PFSK-1 (cell line): ENCODE measurements around the gene TCOF1.

Experiments used
- FOXP2 ChIP-seq: optimal IDR thresholded peaks from 2 replicates; pipeline ENCODE3; 2011; ENCODE audit warnings: borderline replicate concordance, control low read depth, inconsistent platforms; ENCODE audit not compliant: insufficient read depth; ENCODE audit errors: extremely low read length, extremely low read depth
- POLR2AphosphoS5 ChIP-seq: IDR thresholded peaks from 2 replicates; pipeline ENCODE4 v1.6.1; 2012; ENCODE audit warnings: low read depth, mild to moderate bottlenecking, control low read depth, low read length, moderate library complexity
- REST ChIP-seq, 2 experiments: IDR thresholded peaks; 2 replicates each; pipeline versions ENCODE4 v1.6.1 to v1.8.0; 2011 to 2012; ENCODE audit warnings: low read depth in 2 of 2, low read length in 2 of 2, control low read depth in 1 of 2, inconsistent platforms in 1 of 2, mild to moderate bottlenecking in 1 of 2, moderate library complexity in 1 of 2; ENCODE audit not compliant: insufficient read depth in 1 of 2
- SIN3A ChIP-seq: IDR thresholded peaks from 2 replicates; pipeline ENCODE4 v1.6.1; 2012; ENCODE audit warnings: mild to moderate bottlenecking, low read length, moderate library complexity, borderline replicate concordance; ENCODE audit not compliant: insufficient read depth
- TAF1 ChIP-seq: IDR thresholded peaks from 2 replicates; pipeline ENCODE4 v1.6.1; 2012; ENCODE audit warnings: low read length, control low read depth, borderline replicate concordance; ENCODE audit not compliant: insufficient read depth

TCOF1 gene

GRCh38 chr5:150328515-150328914 lies 29.0 kb upstream of the TCOF1 start:
- TF ChIP-seq REST (IDR thresholded peaks at IDR 0.05; ENCODE audit: insufficient read depth in 1 of 2, low read depth in 2 of 2, low read length in 2 of 2) = no peak
- no peak for TF ChIP-seq POLR2AphosphoS5
- TF ChIP-seq SIN3A = no peak
- TF ChIP-seq TAF1 = no peak
- no peak for TF ChIP-seq FOXP2

GRCh38 chr5:150329038-150329437 lies 28.5 kb upstream of the TCOF1 start:
- TF ChIP-seq SIN3A = no peak
- TF ChIP-seq REST (IDR thresholded peaks at IDR 0.05; ENCODE audit: insufficient read depth in 1 of 2, low read depth in 2 of 2, low read length in 2 of 2) = no peak
- TF ChIP-seq TAF1 = no peak
- no peak for TF ChIP-seq POLR2AphosphoS5

GRCh38 chr5:150329881-150330876 lies 27.3 kb upstream of the TCOF1 start:
- TF ChIP-seq FOXP2 (no peak), REST (IDR thresholded peaks at IDR 0.05; ENCODE audit: insufficient read depth in 1 of 2, low read depth in 2 of 2, low read length in 2 of 2) (no peak), TAF1 (no peak), POLR2AphosphoS5 (no peak), SIN3A (no peak)

- TF ChIP-seq POLR2AphosphoS5 (no peak), TAF1 (no peak), REST (IDR thresholded peaks at IDR 0.05; ENCODE audit: insufficient read depth in 1 of 2, low read depth in 2 of 2, low read length in 2 of 2) (no peak), FOXP2 (no peak), SIN3A (no peak)
Measured at GRCh38 chr5:150333400-150333799, 24.1 kb upstream of the TCOF1 start.

GRCh38 chr5:150335778-150336177 lies 21.7 kb upstream of the TCOF1 start:
- no peak for TF ChIP-seq POLR2AphosphoS5
- no peak for TF ChIP-seq REST (IDR thresholded peaks at IDR 0.05; ENCODE audit: insufficient read depth in 1 of 2, low read depth in 2 of 2, low read length in 2 of 2)
- TF ChIP-seq SIN3A = no peak
- TF ChIP-seq FOXP2 = no peak
- no peak for TF ChIP-seq TAF1
